Kidney capillary endothelial cell (primary cell): ENCODE measurements around the gene CAMSAP2.

Experiments
- DNase-seq: peaks from one replicate; pipeline ENCODE4 v3.0.0-alpha.2; 2018; ENCODE audit warnings: low spot score

CAMSAP2 gene

GRCh38 chr1:200738327-200738948, at the start of gene CAMSAP2:
CAMSAP2 (plus strand) TSS chr1:200738893; CDS start chr1:200739828, 935 bp downstream.
- DNase-seq = peak; percentile 74

- DNase-seq = no peak
Observed at GRCh38 chr1:200692316-200692715, 46.4 kb upstream of the CAMSAP2 start.

- DNase-seq = no peak
Observed at GRCh38 chr1:200693327-200693726, 45.4 kb upstream of the CAMSAP2 start.

GRCh38 chr1:200694738-200695137, 44.0 kb upstream of the CAMSAP2 start:
- no peak for DNase-seq

- DNase-seq = peak; percentile 45
Observed at GRCh38 chr1:200699871-200700270, 38.8 kb upstream of the CAMSAP2 start.

GRCh38 chr1:200704986-200705500, 33.6 kb upstream of the CAMSAP2 start:
- DNase-seq = no peak

GRCh38 chr1:200706111-200706814, 32.4 kb upstream of the CAMSAP2 start:
- no peak for DNase-seq

GRCh38 chr1:200707116-200707515, 31.6 kb upstream of the CAMSAP2 start:
- no peak for DNase-seq

GRCh38 chr1:200708161-200708560, 30.5 kb upstream of the CAMSAP2 start:
- no peak for DNase-seq

GRCh38 chr1:200708769-200709168, 29.9 kb upstream of the CAMSAP2 start:
- DNase-seq = no peak

GRCh38 chr1:200710166-200710565, 28.5 kb upstream of the CAMSAP2 start:
- DNase-seq = no peak

GRCh38 chr1:200714504-200715187, 24.0 kb upstream of the CAMSAP2 start:
- no peak for DNase-seq

- DNase-seq = no peak
Observed at GRCh38 chr1:200720199-200720598, 18.5 kb upstream of the CAMSAP2 start.

- peak; percentile 4 for DNase-seq
Observed at GRCh38 chr1:200724064-200724463, 14.6 kb upstream of the CAMSAP2 start.

- DNase-seq = no peak
Observed at GRCh38 chr1:200727257-200727656, 11.4 kb upstream of the CAMSAP2 start.

GRCh38 chr1:200729863-200730262, 8.8 kb upstream of the CAMSAP2 start:
- no peak for DNase-seq

- DNase-seq = no peak
Observed at GRCh38 chr1:200731654-200732332, 6.9 kb upstream of the CAMSAP2 start.

GRCh38 chr1:200732438-200732837, 6.3 kb upstream of the CAMSAP2 start:
- no peak for DNase-seq

- DNase-seq = no peak
Observed at GRCh38 chr1:200733907-200734306, 4.8 kb upstream of the CAMSAP2 start.

GRCh38 chr1:200737647-200738291, 924 bp upstream of the CAMSAP2 start:
- no peak for DNase-seq

- DNase-seq = peak; percentile 62
Observed at GRCh38 chr1:200738949-200739651, 407 bp downstream of the CAMSAP2 start.
